Hepatocyte (in vitro differentiated cells): ENCODE data around the gene KANSL2. TPM values are rescaled to one million over a fixed set of nuclear protein-coding genes. Genes with fewer than 3 reads are reported as not detected.
"Not testable (repeated sequence)": the region's sequence is repeated elsewhere in the genome, so short reads cannot be mapped to it uniquely, and the experiment has no call there.

Experiments
- DNase-seq: peaks from one replicate; pipeline ENCODE4 v3.0.0-alpha.2; 2016; ENCODE audit warnings: low spot score
- H2AFZ ChIP-seq: fragments of 200-600 bp; sonication (generic); 2 replicates; pipeline ENCODE4 v1.6.0; 2016; ENCODE audit warnings: antibody characterized with exemption, mild to moderate bottlenecking
- H3K27ac ChIP-seq: fragments of 200-600 bp; sonication (generic); 2 replicates; pipeline ENCODE4 v1.5.1; 2016; ENCODE audit warnings: mild to moderate bottlenecking
- H3K27me3 ChIP-seq: fragments of 200-600 bp; sonication (generic); 2 replicates; pipeline ENCODE4 v1.6.1; 2016
- H3K36me3 ChIP-seq: fragments of 200-600 bp; sonication (generic); replicated peaks from 2 replicates; pipeline ENCODE4 v1.5.1; 2016; ENCODE audit warnings: low read depth; ENCODE audit not compliant: insufficient read depth
- H3K4me1 ChIP-seq: fragments of 200-600 bp; sonication (generic); 2 replicates; pipeline ENCODE4 v1.5.1; 2016; ENCODE audit warnings: mild to moderate bottlenecking, moderate library complexity; ENCODE audit not compliant: insufficient read depth
- H3K4me2 ChIP-seq: fragments of 200-600 bp; sonication (generic); 2 replicates; pipeline ENCODE4 v1.6.0; 2016
- H3K4me3 ChIP-seq: fragments of 200-600 bp; sonication (generic); 2 replicates; pipeline ENCODE4 v1.5.1; 2016; ENCODE audit warnings: mild to moderate bottlenecking
- H3K79me2 ChIP-seq: fragments of 200-600 bp; sonication (generic); 2 replicates; pipeline ENCODE4 v1.6.0; 2017; ENCODE audit warnings: mild to moderate bottlenecking
- H3K9me2 ChIP-seq: fragments of 200-600 bp; sonication (generic); replicated peaks from 2 replicates; pipeline ENCODE4 v1.6.0; 2017; ENCODE audit warnings: mild to moderate bottlenecking; ENCODE audit not compliant: insufficient read depth
- H3K9me3 ChIP-seq: fragments of 200-600 bp; sonication (generic); 2 replicates; pipeline ENCODE4 v1.5.1; 2016; ENCODE audit warnings: low read depth, mild to moderate bottlenecking
- H4K20me1 ChIP-seq: fragments of 200-600 bp; sonication (generic); 2 replicates; pipeline ENCODE4 v1.6.0; 2016; ENCODE audit warnings: mild to moderate bottlenecking; ENCODE audit not compliant: insufficient read depth, poor library complexity, severe bottlenecking
- CTCF ChIP-seq: fragments of 200-600 bp; sonication (generic); IDR thresholded peaks from 2 replicates; pipeline ENCODE4 v1.5.1; 2016; ENCODE audit warnings: antibody characterized with exemption, mild to moderate bottlenecking; ENCODE audit not compliant: poor library complexity
- EZH2 ChIP-seq: fragments of 200-600 bp; sonication (generic); IDR thresholded peaks from 2 replicates; pipeline ENCODE4 v1.6.1; 2016; ENCODE audit warnings: antibody characterized with exemption, mild to moderate bottlenecking, borderline replicate concordance
- EZH2phosphoT487 ChIP-seq: fragments of 200-600 bp; sonication (generic); IDR thresholded peaks from one replicate; pipeline ENCODE4 v1.6.1; 2018; ENCODE audit warnings: antibody characterized with exemption, mild to moderate bottlenecking, low read depth, moderate library complexity; ENCODE audit not compliant: unreplicated experiment, severe bottlenecking
- WGBS: methylation state at CpG from one replicate; pipeline ENCODE4 v1.1.6; 2016; ENCODE audit warnings: low lambda C conversion rate; ENCODE audit errors: missing lambda C conversion rate; 5-methylcytosine and 5-hydroxymethylcytosine counted together
- polyA plus RNA-seq: library from polyadenylated mRNA; unstranded; fragments of >200 nt; fragmentation: Nextera tagmentation; extraction: Ambion mirVana; gene quantifications from 2 replicates; pipeline ENCODE4 v1.2.1, GENCODE V29; 2016
- total RNA-seq: library from RNA; depleted of rRNA; stranded (reverse); fragments of >200 nt; gene quantifications from 2 replicates; pipeline ENCODE4 v1.2.3, GENCODE V29; 2014

Gene KANSL2
- total and polyA plus RNA-seq, 2 experiments from 2014 or later = 22.6 to 33.3 TPM

DNA sequence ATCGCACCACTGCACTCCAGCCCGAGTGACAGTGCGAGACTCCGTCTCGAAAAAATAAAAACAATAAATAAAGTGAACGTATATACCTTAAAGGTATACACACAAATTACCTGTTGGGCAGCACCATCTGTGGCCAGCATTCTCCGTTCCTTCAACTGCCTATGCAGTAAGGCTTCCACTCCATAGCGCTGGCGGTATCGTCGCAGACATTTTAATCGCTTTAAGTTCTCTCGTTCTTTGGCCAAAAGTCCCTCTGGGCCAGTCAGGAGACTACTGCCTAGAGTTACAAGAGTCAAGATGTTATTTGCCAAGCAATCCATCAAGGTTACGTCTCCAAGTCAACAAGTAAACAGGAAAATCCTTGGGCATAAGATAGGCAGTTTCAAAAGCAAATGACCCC, 13.0 kb downstream of the KANSL2 start:
- no peak overlapping the region for H3K4me2 ChIP-seq
- H3K79me2 ChIP-seq = peaks cover 45% of the 10 kb centered on the region
- H2AFZ ChIP-seq = no peak overlapping the region
- H3K4me3 ChIP-seq = no peak overlapping the region
- no peaks in the 10 kb centered on the region for H3K9me3 ChIP-seq
- no peak overlapping the region for H3K27ac ChIP-seq
- 97% methylated on average over 14 of the region's 14 CpGs for WGBS
- no peaks in the 10 kb centered on the region for H3K9me2 ChIP-seq
- H3K4me1 ChIP-seq = no peaks in the 10 kb centered on the region
- no peak for TF ChIP-seq CTCF
- no peak for TF ChIP-seq EZH2
- no peak for TF ChIP-seq EZH2phosphoT487
- H3K27me3 ChIP-seq = no peaks in the 10 kb centered on the region
- no peak for DNase-seq
- H3K36me3 ChIP-seq = no peaks in the 10 kb centered on the region
- H4K20me1 ChIP-seq = peaks cover 16% of the 10 kb centered on the region

GRCh38 chr12:48659863-48660262, 22.2 kb downstream of the KANSL2 start:
- H4K20me1 ChIP-seq = no peaks in the 10 kb centered on the region
- TF ChIP-seq EZH2phosphoT487 = no peak
- TF ChIP-seq CTCF = no peak
- no peak for TF ChIP-seq EZH2
- H3K27me3 ChIP-seq = no peaks in the 10 kb centered on the region
- DNase-seq = no peak
- H3K4me2 ChIP-seq = no peak overlapping the region
- no peak overlapping the region for H3K27ac ChIP-seq
- H3K4me1 ChIP-seq = no peaks in the 10 kb centered on the region
- no peaks in the 10 kb centered on the region for H3K9me3 ChIP-seq
- WGBS = over 99% methylated on average over 4 of the region's 4 CpGs
- H3K4me3 ChIP-seq = no peak overlapping the region
- peaks cover 9% of the 10 kb centered on the region for H3K79me2 ChIP-seq
- no peak overlapping the region for H2AFZ ChIP-seq
- H3K36me3 ChIP-seq = peaks cover 4% of the 10 kb centered on the region
- H3K9me2 ChIP-seq = no peaks in the 10 kb centered on the region

- no peak overlapping the region for H2AFZ ChIP-seq
- 58% methylated on average over 4 of the region's 4 CpGs for WGBS
- no peak overlapping the region for H3K27ac ChIP-seq
- no peaks in the 10 kb centered on the region for H3K4me1 ChIP-seq
- no peaks in the 10 kb centered on the region for H3K27me3 ChIP-seq
- no peaks in the 10 kb centered on the region for H3K9me2 ChIP-seq
- no peaks in the 10 kb centered on the region for H4K20me1 ChIP-seq
- peaks cover 4% of the 10 kb centered on the region for H3K36me3 ChIP-seq
- no peak overlapping the region for H3K4me3 ChIP-seq
- TF ChIP-seq EZH2 (no peak), CTCF (no peak), EZH2phosphoT487 (no peak)
- H3K9me3 ChIP-seq = no peaks in the 10 kb centered on the region
- no peak for DNase-seq
- no peak overlapping the region for H3K4me2 ChIP-seq
- no peaks in the 10 kb centered on the region for H3K79me2 ChIP-seq
Observed at GRCh38 chr12:48651681-48652080, 30.4 kb downstream of the KANSL2 start.

GRCh38 chr12:48645354-48645753, 36.7 kb downstream of the KANSL2 start:
- H3K4me3 ChIP-seq, DNase-seq, H3K9me2 ChIP-seq, H3K4me1 ChIP-seq, H3K27ac ChIP-seq, H3K36me3 ChIP-seq, H3K27me3 ChIP-seq, H3K79me2 ChIP-seq, H3K4me2 ChIP-seq, H3K9me3 ChIP-seq, H4K20me1 ChIP-seq, H2AFZ ChIP-seq: not testable (repeated sequence)
- WGBS = 96% methylated on average over 8 of the region's 8 CpGs
